ENCODE data around the gene TENM4. TPM values are rescaled to one million over a fixed set of nuclear protein-coding genes. Genes with fewer than 3 reads are reported as not detected.

The TENM4 gene
- total and polyA plus RNA-seq, 4 donors, result 0.02 to 0.33 (median 0.14) TPM

DNA sequence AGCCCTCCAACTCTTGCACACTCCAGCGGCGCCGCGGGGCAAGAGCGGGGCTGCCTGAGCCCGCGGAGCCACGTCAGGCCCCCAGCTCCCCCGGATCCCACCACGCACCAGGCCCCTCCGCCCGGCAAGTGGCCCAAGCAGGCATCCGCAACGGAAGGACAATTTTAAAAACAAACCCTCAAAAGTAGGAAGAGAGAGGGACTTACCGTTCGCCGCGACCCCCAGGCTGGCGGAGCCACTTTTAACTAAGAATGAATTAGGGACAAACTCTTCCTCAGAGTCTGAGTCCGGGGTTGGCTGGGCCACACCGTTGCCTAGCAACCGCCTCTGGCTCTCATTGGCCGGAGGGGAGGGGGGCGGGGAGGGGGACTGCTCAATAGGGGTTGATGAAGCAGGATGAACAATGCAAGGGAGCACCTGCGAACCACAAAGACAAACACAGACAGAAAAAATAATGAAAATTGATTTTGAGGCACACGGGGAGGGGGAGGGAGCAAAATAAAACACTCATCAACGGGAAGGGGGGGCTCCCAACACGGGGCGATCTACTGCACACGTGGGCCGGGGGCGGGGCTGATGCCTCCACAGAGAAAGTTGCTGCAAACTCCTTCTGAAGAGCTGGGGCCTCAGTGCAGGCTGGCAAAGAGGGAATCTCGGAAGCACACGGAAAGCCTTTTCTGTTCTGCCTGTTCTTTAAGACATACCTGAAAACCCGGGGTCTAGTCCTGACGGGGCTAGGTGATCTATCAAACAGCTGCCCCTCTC, 478.7 kb downstream of the TENM4 start:
- no peak for TF ChIP-seq RXRA (IDR thresholded peaks at IDR 0.05)
- TF ChIP-seq FOXA2 (IDR thresholded peaks at IDR 0.05), result no peak
- TF ChIP-seq, protein P1, sequence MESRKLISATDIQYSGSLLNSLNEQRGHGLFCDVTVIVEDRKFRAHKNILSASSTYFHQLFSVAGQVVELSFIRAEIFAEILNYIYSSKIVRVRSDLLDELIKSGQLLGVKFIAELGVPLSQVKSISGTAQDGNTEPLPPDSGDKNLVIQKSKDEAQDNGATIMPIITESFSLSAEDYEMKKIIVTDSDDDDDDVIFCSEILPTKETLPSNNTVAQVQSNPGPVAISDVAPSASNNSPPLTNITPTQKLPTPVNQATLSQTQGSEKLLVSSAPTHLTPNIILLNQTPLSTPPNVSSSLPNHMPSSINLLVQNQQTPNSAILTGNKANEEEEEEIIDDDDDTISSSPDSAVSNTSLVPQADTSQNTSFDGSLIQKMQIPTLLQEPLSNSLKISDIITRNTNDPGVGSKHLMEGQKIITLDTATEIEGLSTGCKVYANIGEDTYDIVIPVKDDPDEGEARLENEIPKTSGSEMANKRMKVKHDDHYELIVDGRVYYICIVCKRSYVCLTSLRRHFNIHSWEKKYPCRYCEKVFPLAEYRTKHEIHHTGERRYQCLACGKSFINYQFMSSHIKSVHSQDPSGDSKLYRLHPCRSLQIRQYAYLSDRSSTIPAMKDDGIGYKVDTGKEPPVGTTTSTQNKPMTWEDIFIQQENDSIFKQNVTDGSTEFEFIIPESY (IDR thresholded peaks at IDR 0.05), result no peak
- TF ChIP-seq, protein P2, sequence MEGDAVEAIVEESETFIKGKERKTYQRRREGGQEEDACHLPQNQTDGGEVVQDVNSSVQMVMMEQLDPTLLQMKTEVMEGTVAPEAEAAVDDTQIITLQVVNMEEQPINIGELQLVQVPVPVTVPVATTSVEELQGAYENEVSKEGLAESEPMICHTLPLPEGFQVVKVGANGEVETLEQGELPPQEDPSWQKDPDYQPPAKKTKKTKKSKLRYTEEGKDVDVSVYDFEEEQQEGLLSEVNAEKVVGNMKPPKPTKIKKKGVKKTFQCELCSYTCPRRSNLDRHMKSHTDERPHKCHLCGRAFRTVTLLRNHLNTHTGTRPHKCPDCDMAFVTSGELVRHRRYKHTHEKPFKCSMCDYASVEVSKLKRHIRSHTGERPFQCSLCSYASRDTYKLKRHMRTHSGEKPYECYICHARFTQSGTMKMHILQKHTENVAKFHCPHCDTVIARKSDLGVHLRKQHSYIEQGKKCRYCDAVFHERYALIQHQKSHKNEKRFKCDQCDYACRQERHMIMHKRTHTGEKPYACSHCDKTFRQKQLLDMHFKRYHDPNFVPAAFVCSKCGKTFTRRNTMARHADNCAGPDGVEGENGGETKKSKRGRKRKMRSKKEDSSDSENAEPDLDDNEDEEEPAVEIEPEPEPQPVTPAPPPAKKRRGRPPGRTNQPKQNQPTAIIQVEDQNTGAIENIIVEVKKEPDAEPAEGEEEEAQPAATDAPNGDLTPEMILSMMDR (IDR thresholded peaks at IDR 0.05; ENCODE audit: low read depth, low read length, missing input control), result no peak
- TF ChIP-seq TAF1 (conservative IDR thresholded peaks at IDR 0.05), result no peak
- TF ChIP-seq EGR1 (IDR thresholded peaks at IDR 0.05; ENCODE audit: low read depth in 2 of 2), result no peak
- TF ChIP-seq NR2F2 (IDR thresholded peaks at IDR 0.05), result no peak
- TF ChIP-seq RAD21 (IDR thresholded peaks at IDR 0.05), result no peak
- no peak for TF ChIP-seq JUND (IDR thresholded peaks at IDR 0.05)
- TF ChIP-seq, protein P3, sequence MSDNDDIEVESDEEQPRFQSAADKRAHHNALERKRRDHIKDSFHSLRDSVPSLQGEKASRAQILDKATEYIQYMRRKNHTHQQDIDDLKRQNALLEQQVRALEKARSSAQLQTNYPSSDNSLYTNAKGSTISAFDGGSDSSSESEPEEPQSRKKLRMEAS (IDR thresholded peaks at IDR 0.05), result no peak
- no peak for TF ChIP-seq HNF4G (IDR thresholded peaks at IDR 0.05)
- TF ChIP-seq SP1 (IDR thresholded peaks at IDR 0.05), result no peak
- TF ChIP-seq, protein P4, sequence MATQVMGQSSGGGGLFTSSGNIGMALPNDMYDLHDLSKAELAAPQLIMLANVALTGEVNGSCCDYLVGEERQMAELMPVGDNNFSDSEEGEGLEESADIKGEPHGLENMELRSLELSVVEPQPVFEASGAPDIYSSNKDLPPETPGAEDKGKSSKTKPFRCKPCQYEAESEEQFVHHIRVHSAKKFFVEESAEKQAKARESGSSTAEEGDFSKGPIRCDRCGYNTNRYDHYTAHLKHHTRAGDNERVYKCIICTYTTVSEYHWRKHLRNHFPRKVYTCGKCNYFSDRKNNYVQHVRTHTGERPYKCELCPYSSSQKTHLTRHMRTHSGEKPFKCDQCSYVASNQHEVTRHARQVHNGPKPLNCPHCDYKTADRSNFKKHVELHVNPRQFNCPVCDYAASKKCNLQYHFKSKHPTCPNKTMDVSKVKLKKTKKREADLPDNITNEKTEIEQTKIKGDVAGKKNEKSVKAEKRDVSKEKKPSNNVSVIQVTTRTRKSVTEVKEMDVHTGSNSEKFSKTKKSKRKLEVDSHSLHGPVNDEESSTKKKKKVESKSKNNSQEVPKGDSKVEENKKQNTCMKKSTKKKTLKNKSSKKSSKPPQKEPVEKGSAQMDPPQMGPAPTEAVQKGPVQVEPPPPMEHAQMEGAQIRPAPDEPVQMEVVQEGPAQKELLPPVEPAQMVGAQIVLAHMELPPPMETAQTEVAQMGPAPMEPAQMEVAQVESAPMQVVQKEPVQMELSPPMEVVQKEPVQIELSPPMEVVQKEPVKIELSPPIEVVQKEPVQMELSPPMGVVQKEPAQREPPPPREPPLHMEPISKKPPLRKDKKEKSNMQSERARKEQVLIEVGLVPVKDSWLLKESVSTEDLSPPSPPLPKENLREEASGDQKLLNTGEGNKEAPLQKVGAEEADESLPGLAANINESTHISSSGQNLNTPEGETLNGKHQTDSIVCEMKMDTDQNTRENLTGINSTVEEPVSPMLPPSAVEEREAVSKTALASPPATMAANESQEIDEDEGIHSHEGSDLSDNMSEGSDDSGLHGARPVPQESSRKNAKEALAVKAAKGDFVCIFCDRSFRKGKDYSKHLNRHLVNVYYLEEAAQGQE (IDR thresholded peaks at IDR 0.05), result no peak
- no peak for TF ChIP-seq YY1 (IDR thresholded peaks at IDR 0.05)
- Histone ChIP-seq H3K27me3 (ENCODE audit: control insufficient read depth in 4 of 4, insufficient read depth in 4 of 4, low read length in 3 of 4) (no peaks in the 10 kb centered on the region), H3K4me3 (ENCODE audit: low read depth in 1 of 3, low read length in 3 of 3) (no peak overlapping the region), H3K27ac (ENCODE audit: low read depth in 1 of 2, low read length in 2 of 2) (no peak overlapping the region), H3K9ac (ENCODE audit: low read depth in 1 of 2, low read length in 2 of 2) (no peak overlapping the region), H3K9me3 (ENCODE audit: control insufficient read depth in 4 of 4, low read length in 3 of 4) (no peaks in the 10 kb centered on the region), H3K4me1 (ENCODE audit: control insufficient read depth in 4 of 4, insufficient read depth in 4 of 4, low read length in 3 of 4) (no peaks in the 10 kb centered on the region), H3K36me3 (ENCODE audit: control insufficient read depth in 4 of 4, insufficient read depth in 3 of 4, low read depth in 1 of 4, low read length in 3 of 4) (no peaks in the 10 kb centered on the region)
- DNase-seq (ENCODE audit: low spot score), result no peak
- WGBS, result 11% methylated on average over 36 of the region's 36 CpGs

DNA sequence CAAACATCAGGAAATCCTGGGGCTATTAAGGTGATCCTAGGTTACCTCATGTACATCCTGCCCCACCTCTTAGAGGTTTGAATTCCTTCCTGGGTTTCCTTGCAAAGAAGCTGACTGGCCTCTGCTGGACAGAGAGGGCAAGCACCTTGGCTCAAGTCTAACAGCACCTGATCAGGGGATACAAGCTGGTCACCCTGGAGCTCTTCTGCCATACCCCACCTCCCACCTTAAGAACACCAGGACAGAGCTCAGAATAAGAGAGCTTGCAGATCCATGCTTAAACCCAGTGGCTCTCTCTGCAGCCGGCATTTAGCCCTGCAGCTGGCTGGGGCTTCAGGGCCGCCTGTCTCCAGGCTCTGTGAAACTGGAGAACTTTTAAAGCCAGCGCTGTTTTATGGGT, 479.6 kb downstream of the TENM4 start:
- no peaks in the 10 kb centered on the region for H3K36me3 ChIP-seq (ENCODE audit: control insufficient read depth in 4 of 4, insufficient read depth in 3 of 4, low read depth in 1 of 4, low read length in 3 of 4)
- no peak overlapping the region for H3K4me3 ChIP-seq (ENCODE audit: low read depth in 1 of 3, low read length in 3 of 3)
- H3K4me1 ChIP-seq (ENCODE audit: control insufficient read depth in 4 of 4, insufficient read depth in 4 of 4, low read length in 3 of 4), result no peaks in the 10 kb centered on the region
- H3K9ac ChIP-seq (ENCODE audit: low read depth in 1 of 2, low read length in 2 of 2), result no peak overlapping the region
- WGBS, result 53% methylated on average over 3 of the region's 3 CpGs
- no peaks in the 10 kb centered on the region for H3K9me3 ChIP-seq (ENCODE audit: control insufficient read depth in 4 of 4, low read length in 3 of 4)
- H3K27ac ChIP-seq (ENCODE audit: low read depth in 1 of 2, low read length in 2 of 2), result no peak overlapping the region
- H3K27me3 ChIP-seq (ENCODE audit: control insufficient read depth in 4 of 4, insufficient read depth in 4 of 4, low read length in 3 of 4), result no peaks in the 10 kb centered on the region
- no peak for DNase-seq (ENCODE audit: low spot score)
- TF ChIP-seq, protein P2 (IDR thresholded peaks at IDR 0.05; ENCODE audit: low read depth, low read length, missing input control), result peak; percentile 70
- TF ChIP-seq SP1 (IDR thresholded peaks at IDR 0.05) (no peak), TAF1 (conservative IDR thresholded peaks at IDR 0.05) (no peak), RXRA (IDR thresholded peaks at IDR 0.05) (no peak), YY1 (IDR thresholded peaks at IDR 0.05) (no peak), RAD21 (IDR thresholded peaks at IDR 0.05) (peak; percentile 89 to 90)
- TF ChIP-seq, protein P1 (IDR thresholded peaks at IDR 0.05), result no peak
- TF ChIP-seq, protein P4 (IDR thresholded peaks at IDR 0.05), result no peak
